Mesothelial cell of epicardium (in vitro differentiated cells): ENCODE data around the gene TEX9. TPM values are rescaled to one million over a fixed set of nuclear protein-coding genes. Genes with fewer than 3 reads are reported as not detected.
"Not testable (repeated sequence)": the region's sequence is repeated elsewhere in the genome, so short reads cannot be mapped to it uniquely, and the experiment has no call there.

Experiments
- DNase-seq, 2 experiments: peaks; one replicate each; pipeline ENCODE4 v3.0.0; 2021; ENCODE audit warnings: low spot score in 2 of 2; ENCODE audit not compliant: unreplicated experiment in 2 of 2
- H3K27ac Mint-ChIP-seq: 2 replicates; pipeline ENCODE4 v1.8.0; 2021; ENCODE audit warnings: mixed read lengths
- H3K27me3 Mint-ChIP-seq: 2 replicates; pipeline ENCODE4 v1.8.0; 2021; ENCODE audit warnings: low read depth, mixed read lengths
- H3K36me3 Mint-ChIP-seq: 2 replicates; pipeline ENCODE4 v1.8.0; 2021; ENCODE audit warnings: mixed read lengths
- H3K4me1 Mint-ChIP-seq: 2 replicates; pipeline ENCODE4 v1.8.0; 2021; ENCODE audit warnings: mixed read lengths
- H3K4me3 Mint-ChIP-seq: 2 replicates; pipeline ENCODE4 v1.8.0; 2021; ENCODE audit warnings: mild to moderate bottlenecking, moderate library complexity, mixed read lengths
- H3K9me3 Mint-ChIP-seq: 2 replicates; pipeline ENCODE4 v1.8.0; 2021; ENCODE audit warnings: mixed read lengths
- CTCF ChIP-seq: fragments of 200-600 bp; sonication (generic); IDR thresholded peaks from one replicate; pipeline ENCODE4 v1.5.0; 2021; ENCODE audit warnings: antibody characterized with exemption; ENCODE audit not compliant: unreplicated experiment
- total RNA-seq: library from RNA; stranded (reverse); gene quantifications from 3 replicates; pipeline ENCODE4 v1.2.1, GENCODE V29; 2021

TEX9 gene
- total RNA-seq, 1 donor from 2014 or later: 23.4 TPM

- H3K27me3 Mint-ChIP-seq: no peaks in the 10 kb centered on the region
- TF ChIP-seq CTCF: no peak
- H3K27ac Mint-ChIP-seq: no peak overlapping the region
- no peaks in the 10 kb centered on the region for H3K4me1 Mint-ChIP-seq
- peaks cover 25% of the 10 kb centered on the region for H3K9me3 Mint-ChIP-seq
- H3K4me3 Mint-ChIP-seq: no peak overlapping the region
- no peak for DNase-seq
- H3K36me3 Mint-ChIP-seq: peaks cover 27% of the 10 kb centered on the region
Measured at GRCh38 chr15:56385908-56386307, 20.7 kb downstream of the TEX9 start.

- Mint-ChIP-seq H3K9me3 (peaks cover 4% of the 10 kb centered on the region), H3K27ac (no peak overlapping the region), H3K27me3 (no peaks in the 10 kb centered on the region), H3K4me3 (no peak overlapping the region), H3K36me3 (peaks cover 17% of the 10 kb centered on the region), H3K4me1 (no peaks in the 10 kb centered on the region)
- DNase-seq: no peak
- no peak for TF ChIP-seq CTCF
Measured at GRCh38 chr15:56390739-56391267, 25.6 kb downstream of the TEX9 start.

- H3K9me3 Mint-ChIP-seq: peaks cover 12% of the 10 kb centered on the region
- no peak overlapping the region for H3K4me3 Mint-ChIP-seq
- H3K4me1 Mint-ChIP-seq: no peaks in the 10 kb centered on the region
- no peak overlapping the region for H3K27ac Mint-ChIP-seq
- no peak for DNase-seq
- peaks cover 25% of the 10 kb centered on the region for H3K36me3 Mint-ChIP-seq
- TF ChIP-seq CTCF: no peak
- no peaks in the 10 kb centered on the region for H3K27me3 Mint-ChIP-seq
Measured at GRCh38 chr15:56393277-56393676, 28.1 kb downstream of the TEX9 start.

GRCh38 chr15:56394909-56395308 lies 29.7 kb downstream of the TEX9 start:
- H3K4me3 Mint-ChIP-seq: no peak overlapping the region
- H3K36me3 Mint-ChIP-seq: peaks cover 34% of the 10 kb centered on the region
- H3K4me1 Mint-ChIP-seq: no peaks in the 10 kb centered on the region
- H3K27ac Mint-ChIP-seq: no peak overlapping the region
- TF ChIP-seq CTCF: no peak
- no peaks in the 10 kb centered on the region for H3K27me3 Mint-ChIP-seq
- peaks cover 16% of the 10 kb centered on the region for H3K9me3 Mint-ChIP-seq
- DNase-seq: no peak

- not testable (repeated sequence) for H3K27ac Mint-ChIP-seq, DNase-seq, H3K27me3 Mint-ChIP-seq, H3K4me1 Mint-ChIP-seq, H3K4me3 Mint-ChIP-seq
- H3K9me3 Mint-ChIP-seq: peaks cover 39% of the 10 kb centered on the region
- peaks cover 51% of the 10 kb centered on the region for H3K36me3 Mint-ChIP-seq
Measured at GRCh38 chr15:56397325-56397724, 32.1 kb downstream of the TEX9 start.

GRCh38 chr15:56399209-56399608 lies 34.0 kb downstream of the TEX9 start:
- DNase-seq, H3K4me1 Mint-ChIP-seq, H3K27ac Mint-ChIP-seq, H3K27me3 Mint-ChIP-seq, H3K4me3 Mint-ChIP-seq: not testable (repeated sequence)
- Mint-ChIP-seq H3K9me3 (peaks cover 54% of the 10 kb centered on the region), H3K36me3 (peaks cover 67% of the 10 kb centered on the region)

GRCh38 chr15:56410721-56411120 lies 45.5 kb downstream of the TEX9 start:
- no peak overlapping the region for H3K4me3 Mint-ChIP-seq
- no peaks in the 10 kb centered on the region for H3K4me1 Mint-ChIP-seq
- H3K27ac Mint-ChIP-seq: no peak overlapping the region
- no peak for DNase-seq
- H3K36me3 Mint-ChIP-seq: peaks cover 20% of the 10 kb centered on the region
- H3K9me3 Mint-ChIP-seq: peaks cover 10% of the 10 kb centered on the region
- no peaks in the 10 kb centered on the region for H3K27me3 Mint-ChIP-seq
- no peak for TF ChIP-seq CTCF
